PC-9 (cell line): Measurements from ENCODE around the gene POLR1D. TPM values are rescaled to one million over a fixed set of nuclear protein-coding genes. Genes with fewer than 3 reads are reported as not detected.

Experiments used
- BruUV-seq: library from RNA; stranded (reverse); fragments of 400-500 nt; replicated peaks from 2 replicates; lab custom pipeline; 2021; lab: Mats Ljungman, UMichigan
- CTCF ChIA-PET: fragments of 300-600 bp; sonication (Branson Sonifier 250); formaldehyde crosslinking; loops from one replicate; lab custom pipeline; 2022; ENCODE audit warnings: antibody characterized with exemption; lab: Charles Lee
- POLR2A ChIA-PET: fragments of 300-600 bp; sonication (Branson Sonifier 250); formaldehyde crosslinking; loops from one replicate; lab custom pipeline; 2022; ENCODE audit warnings: antibody characterized with exemption; ENCODE audit not compliant: unreplicated experiment; lab: Charles Lee
- DNase-seq, 2 experiments: peaks; one replicate each; pipeline versions ENCODE4 v3.0.0 to v3.0.0-alpha.2; 2015 to 2022; ENCODE audit warnings: mixed read lengths in 1 of 2
- H2AFZ ChIP-seq: fragments of 200-600 bp; sonication (generic); 2 replicates; pipeline ENCODE4 v1.8.1; 2017; ENCODE audit warnings: antibody characterized with exemption
- H3F3A ChIP-seq: fragments of 200-600 bp; sonication (generic); 2 replicates; pipeline ENCODE4 v1.8.1; 2017; ENCODE audit warnings: antibody characterized with exemption, mild to moderate bottlenecking, low read depth; ENCODE audit not compliant: insufficient read depth
- H3K27ac ChIP-seq: fragments of 200-600 bp; sonication (generic); 2 replicates; pipeline ENCODE4 v1.6.1; 2016; ENCODE audit warnings: mixed run types
- H3K27me3 ChIP-seq: fragments of 200-600 bp; sonication (generic); 2 replicates; pipeline ENCODE4 v1.6.1; 2016; ENCODE audit warnings: low read depth, mixed run types; ENCODE audit not compliant: insufficient read depth
- H3K36me3 ChIP-seq: fragments of 200-600 bp; sonication (generic); 2 replicates; pipeline ENCODE4 v1.6.1; 2016; ENCODE audit warnings: low read depth, mixed run types
- H3K4me1 ChIP-seq: fragments of 200-600 bp; sonication (generic); replicated peaks from 2 replicates; pipeline ENCODE4 v1.6.1; 2016; ENCODE audit warnings: mixed run types; ENCODE audit not compliant: insufficient read depth
- H3K4me2 ChIP-seq: fragments of 200-600 bp; sonication (generic); 2 replicates; pipeline ENCODE4 v1.6.1; 2017; ENCODE audit warnings: mixed run types
- H3K4me3 ChIP-seq: fragments of 200-600 bp; sonication (generic); 2 replicates; pipeline ENCODE4 v1.6.1; 2016; ENCODE audit warnings: mixed run types
- H3K79me2 ChIP-seq: fragments of 200-600 bp; sonication (generic); 2 replicates; pipeline ENCODE4 v1.6.1; 2017; ENCODE audit warnings: low read depth, mixed run types
- H3K9me2 ChIP-seq: fragments of 200-600 bp; sonication (generic); 2 replicates; pipeline ENCODE4 v1.8.1; 2017; ENCODE audit warnings: mild to moderate bottlenecking; ENCODE audit not compliant: insufficient read depth
- H3K9me3 ChIP-seq: fragments of 200-600 bp; sonication (generic); 2 replicates; pipeline ENCODE4 v1.8.1; 2016; ENCODE audit warnings: low read depth; ENCODE audit not compliant: insufficient read depth
- H4K20me1 ChIP-seq: fragments of 200-600 bp; sonication (generic); 2 replicates; pipeline ENCODE4 v1.8.1; 2017; ENCODE audit not compliant: insufficient read depth
- CTCF ChIP-seq: fragments of 200-600 bp; sonication (generic); conservative IDR thresholded peaks from 2 replicates; pipeline ENCODE4 v1.6.1; 2017; ENCODE audit warnings: mixed run types, antibody characterized with exemption, mild to moderate bottlenecking, moderate library complexity
- EZH2 ChIP-seq: fragments of 200-600 bp; sonication (generic); IDR thresholded peaks from 2 replicates; pipeline ENCODE4 v1.8.0; 2017; ENCODE audit warnings: antibody characterized with exemption, low read depth
- intact Hi-C: fragments of 100-400 bp; cut with micrococcal nuclease; formaldehyde crosslinking; loops from one replicate; pipeline ENCODE4 v1.10.0; 2022; ENCODE audit not compliant: unreplicated experiment
- total RNA-seq: library from RNA; stranded (reverse); gene quantifications from 2 replicates; pipeline ENCODE4 v1.2.3, GENCODE V29; 2021

Gene POLR1D
- total RNA-seq, 1 experiment from 2014 or later: 119 TPM

DNA sequence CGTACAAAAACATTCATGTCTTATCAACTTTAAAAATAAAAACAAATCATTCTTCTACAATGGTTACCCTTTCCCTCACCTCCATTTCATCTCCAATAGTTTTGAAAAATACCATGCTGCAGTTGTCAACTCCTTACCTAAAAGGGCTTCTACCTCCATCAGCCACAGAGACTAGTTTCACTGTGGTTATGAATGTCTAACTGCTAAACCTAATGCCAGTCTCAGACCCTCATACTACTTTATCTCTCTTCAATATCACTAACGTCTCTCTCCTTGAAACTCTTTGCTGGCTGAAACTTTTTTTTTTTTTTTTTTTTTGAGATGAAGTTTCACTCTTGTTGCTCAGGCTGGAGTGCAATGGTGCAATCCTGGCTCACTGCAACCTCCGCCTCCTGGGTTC is 28.4 kb upstream of the POLR1D start:
- no peaks in the 10 kb centered on the region for H3K36me3 ChIP-seq
- no peak overlapping the region for H2AFZ ChIP-seq
- POLR2A ChIA-PET: no interaction called here
- H3K79me2 ChIP-seq: peaks cover 30% of the 10 kb centered on the region
- BruUV-seq: no TSS peak
- no peaks in the 10 kb centered on the region for H3K27me3 ChIP-seq
- H3K4me3 ChIP-seq: no peak overlapping the region
- H3K9me2 ChIP-seq: no peaks in the 10 kb centered on the region
- H3F3A ChIP-seq: no peaks in the 10 kb centered on the region
- CTCF ChIA-PET: no interaction called here
- TF ChIP-seq CTCF (no peak), EZH2 (no peak)
- H4K20me1 ChIP-seq: no peaks in the 10 kb centered on the region
- no peaks in the 10 kb centered on the region for H3K9me3 ChIP-seq
- intact Hi-C loops: no loop called here
- no peak overlapping the region for H3K27ac ChIP-seq
- H3K4me1 ChIP-seq: 0 out of 2 replicates have a peak, but pooled peaks cover 11% of the 10 kb centered on the region
- DNase-seq: no peak
- H3K4me2 ChIP-seq: no peak overlapping the region

DNA sequence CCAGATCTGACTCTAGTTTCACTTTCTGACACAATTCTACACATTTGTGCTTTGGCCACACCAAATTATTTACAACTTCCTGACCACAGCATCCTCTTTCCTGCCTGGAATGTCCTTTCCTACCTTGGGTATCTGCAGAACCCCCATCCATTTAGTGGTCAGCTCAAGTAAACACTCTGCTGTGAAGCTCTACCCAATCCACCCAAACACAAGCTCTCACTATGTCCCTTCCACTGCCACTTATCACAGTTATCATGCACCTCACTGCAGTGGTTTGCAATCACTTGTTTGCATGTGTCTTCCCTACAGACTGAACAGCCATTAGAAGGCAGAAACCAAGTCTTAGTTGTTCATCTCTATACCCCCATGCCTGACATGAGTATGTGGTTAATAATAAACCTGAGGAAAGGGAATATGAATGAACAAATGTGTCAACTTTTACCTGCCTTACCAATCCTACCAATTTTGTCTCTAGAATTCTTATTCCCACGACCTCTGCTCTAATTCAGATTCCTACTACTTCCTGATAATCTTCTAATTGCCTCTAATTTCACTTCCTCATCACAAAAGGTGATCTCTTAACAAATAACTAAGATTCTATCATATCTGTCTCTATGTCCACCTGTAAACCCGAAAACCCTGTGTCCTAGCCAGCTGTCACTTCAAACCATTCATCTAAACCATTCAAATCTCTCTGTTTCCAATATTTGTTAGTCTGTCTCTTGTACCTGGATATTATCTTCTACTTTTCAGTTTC is 26.5 kb upstream of the POLR1D start:
- H3K27me3 ChIP-seq: no peaks in the 10 kb centered on the region
- no TSS peak for BruUV-seq
- no peaks in the 10 kb centered on the region for H4K20me1 ChIP-seq
- H3K36me3 ChIP-seq: no peaks in the 10 kb centered on the region
- no peaks in the 10 kb centered on the region for H3K9me2 ChIP-seq
- no peak for TF ChIP-seq CTCF
- TF ChIP-seq EZH2: no peak
- H2AFZ ChIP-seq: no peak overlapping the region
- DNase-seq: no peak
- no peak overlapping the region for H3K4me3 ChIP-seq
- peaks cover 21% of the 10 kb centered on the region for H3K4me1 ChIP-seq
- no peak overlapping the region for H3K4me2 ChIP-seq
- peaks cover 41% of the 10 kb centered on the region for H3K79me2 ChIP-seq
- ChIA-PET CTCF (no interaction called here), POLR2A (no interaction called here)
- peaks cover 8% of the 10 kb centered on the region; the same call in 1 of the 2 replicates for H3F3A ChIP-seq
- no peaks in the 10 kb centered on the region for H3K9me3 ChIP-seq
- no peak overlapping the region for H3K27ac ChIP-seq
- intact Hi-C loops: no loop called here

- Histone ChIP-seq H3K9me3 (peaks cover 4% of the 10 kb centered on the region; the same call in 1 of the 2 replicates), H3K4me3 (no peak overlapping the region), H4K20me1 (no peaks in the 10 kb centered on the region), H2AFZ (no peak overlapping the region), H3K36me3 (no peaks in the 10 kb centered on the region), H3K27ac (no peak overlapping the region), H3K4me1 (peaks cover 26% of the 10 kb centered on the region), H3K79me2 (peaks cover 54% of the 10 kb centered on the region), H3K27me3 (no peaks in the 10 kb centered on the region), H3K9me2 (no peaks in the 10 kb centered on the region), H3F3A (peaks cover 8% of the 10 kb centered on the region; the same call in 1 of the 2 replicates), H3K4me2 (no peak overlapping the region)
- intact Hi-C loops: no loop called here
- DNase-seq: no peak
- TF ChIP-seq CTCF (no peak), EZH2 (no peak)
- BruUV-seq: no TSS peak
- CTCF ChIA-PET: no interaction called here
- POLR2A ChIA-PET: no interaction called here
Observed at GRCh38 chr13:27599096-27599495, 22.6 kb upstream of the POLR1D start.
